Testis (tissue), 2 donors: ENCODE data around the gene GNAI2.

Experiments
- POLR2A ChIP-seq: fragments of 450-650 bp; IDR thresholded peaks from one replicate; pipeline ENCODE4 v1.6.1; 2017; ENCODE audit warnings: antibody characterized with exemption, mild to moderate bottlenecking, moderate library complexity
- TF ChIP-seq, protein P1 (sequence below), 3 experiments: fragments of 450-650 bp in 2 of 3; fragments of 200-600 bp in 1 of 3; sonication (generic) in 1 of 3; IDR thresholded peaks; one replicate each; pipeline ENCODE4 v1.5.1; 2016 to 2019; ENCODE audit warnings: antibody characterized with exemption in 3 of 3, mild to moderate bottlenecking in 2 of 3, moderate library complexity in 1 of 3

- no peak for TF ChIP-seq POLR2A
- TF ChIP-seq, protein P1, sequence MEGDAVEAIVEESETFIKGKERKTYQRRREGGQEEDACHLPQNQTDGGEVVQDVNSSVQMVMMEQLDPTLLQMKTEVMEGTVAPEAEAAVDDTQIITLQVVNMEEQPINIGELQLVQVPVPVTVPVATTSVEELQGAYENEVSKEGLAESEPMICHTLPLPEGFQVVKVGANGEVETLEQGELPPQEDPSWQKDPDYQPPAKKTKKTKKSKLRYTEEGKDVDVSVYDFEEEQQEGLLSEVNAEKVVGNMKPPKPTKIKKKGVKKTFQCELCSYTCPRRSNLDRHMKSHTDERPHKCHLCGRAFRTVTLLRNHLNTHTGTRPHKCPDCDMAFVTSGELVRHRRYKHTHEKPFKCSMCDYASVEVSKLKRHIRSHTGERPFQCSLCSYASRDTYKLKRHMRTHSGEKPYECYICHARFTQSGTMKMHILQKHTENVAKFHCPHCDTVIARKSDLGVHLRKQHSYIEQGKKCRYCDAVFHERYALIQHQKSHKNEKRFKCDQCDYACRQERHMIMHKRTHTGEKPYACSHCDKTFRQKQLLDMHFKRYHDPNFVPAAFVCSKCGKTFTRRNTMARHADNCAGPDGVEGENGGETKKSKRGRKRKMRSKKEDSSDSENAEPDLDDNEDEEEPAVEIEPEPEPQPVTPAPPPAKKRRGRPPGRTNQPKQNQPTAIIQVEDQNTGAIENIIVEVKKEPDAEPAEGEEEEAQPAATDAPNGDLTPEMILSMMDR (IDR thresholded peaks at IDR 0.05), result no peak
Observed at GRCh38 chr3:50276762-50277101, 40.7 kb downstream of the GNAI2 start.
